Activated T-helper 1 cell treated with anti-CD3 and anti-CD28 coated beads, Interleukin-12 subunit alpha, Interleukin-12 subunit beta, Interleukin-2, Interleukin-4 antibody, amounts not matched to agents 30 ng/mL and 10 ng/mL and 1 ng/mL, durations not matched to agents 14 hours and 24 hours and 36 hours (primary cell): ENCODE data around the gene REXO4. TPM values are rescaled to one million over a fixed set of nuclear protein-coding genes. Genes with fewer than 3 reads are reported as not detected.

Experiments used
- DNase-seq: peaks from one replicate; pipeline ENCODE4 v3.0.0; 2021; ENCODE audit warnings: low spot score
- H3K27ac Mint-ChIP-seq: one replicate; pipeline ENCODE4 v1.8.0; 2021; ENCODE audit warnings: mild to moderate bottlenecking, mixed read lengths
- H3K27me3 Mint-ChIP-seq: one replicate; pipeline ENCODE4 v1.8.0; 2022; ENCODE audit warnings: mild to moderate bottlenecking, moderate library complexity, mixed read lengths; ENCODE audit not compliant: insufficient read depth
- H3K36me3 Mint-ChIP-seq: one replicate; pipeline ENCODE4 v1.8.0; 2021; ENCODE audit warnings: low read depth, mixed read lengths
- H3K4me1 Mint-ChIP-seq: one replicate; pipeline ENCODE4 v1.8.0; 2021; ENCODE audit warnings: low read depth, mixed read lengths
- H3K4me3 Mint-ChIP-seq: one replicate; pipeline ENCODE4 v1.8.0; 2021; ENCODE audit warnings: mild to moderate bottlenecking, moderate library complexity, mixed read lengths
- H3K9me3 Mint-ChIP-seq: one replicate; pipeline ENCODE4 v1.8.0; 2021; ENCODE audit warnings: mixed read lengths
- intact Hi-C: fragments of 100-400 bp; cut with micrococcal nuclease; formaldehyde crosslinking; loops from one replicate; pipeline ENCODE4 v1.15.1; 2024
- total RNA-seq: library from RNA; stranded (reverse); gene quantifications from 2 replicates; pipeline ENCODE4 v1.2.3, GENCODE V29; 2022

REXO4 gene
- 42.5 and 43.8 TPM in 2 replicates for total RNA-seq

- DNase-seq = peak; percentile 86
- H3K27ac Mint-ChIP-seq = peak within 1 kb of the TSS; percentile 86
- H3K27me3 Mint-ChIP-seq = no peaks in the 10 kb centered on the region
- peaks cover 56% of the 10 kb centered on the region for H3K4me1 Mint-ChIP-seq
- H3K4me3 Mint-ChIP-seq = peak within 1 kb of the TSS; percentile 93
- no peaks in the 10 kb centered on the region for H3K9me3 Mint-ChIP-seq
- peaks cover 16% of the 10 kb centered on the region for H3K36me3 Mint-ChIP-seq
- intact Hi-C loops = loop anchor here (1.0 to 5.0 kb wide), 8 partner anchors 10 to 747 kb away; partner anchors contain the start of genes BRD3OS, CACFD1, RNU6ATAC and STKLD1
These were observed at the start of gene REXO4 for GRCh38 chr9:133417541-133418461. Gene REXO4 (minus strand): TSS chr9:133418010. CDS start chr9:133417844, 166 bp downstream.

GRCh38 chr9:133467101-133467500, 49.3 kb upstream of the REXO4 start:
- intact Hi-C loops = no loop called here
- no peaks in the 10 kb centered on the region for H3K36me3 Mint-ChIP-seq
- H3K4me3 Mint-ChIP-seq = no peak overlapping the region
- no peaks in the 10 kb centered on the region for H3K9me3 Mint-ChIP-seq
- DNase-seq = no peak
- peaks cover 4% of the 10 kb centered on the region for H3K27me3 Mint-ChIP-seq
- H3K27ac Mint-ChIP-seq = no peak overlapping the region
- H3K4me1 Mint-ChIP-seq = no peaks in the 10 kb centered on the region

GRCh38 chr9:133465984-133466383, 48.2 kb upstream of the REXO4 start:
- H3K4me1 Mint-ChIP-seq = no peaks in the 10 kb centered on the region
- intact Hi-C loops = no loop called here
- peaks cover 11% of the 10 kb centered on the region for H3K27me3 Mint-ChIP-seq
- H3K4me3 Mint-ChIP-seq = no peak overlapping the region
- no peak for DNase-seq
- H3K9me3 Mint-ChIP-seq = no peaks in the 10 kb centered on the region
- no peaks in the 10 kb centered on the region for H3K36me3 Mint-ChIP-seq
- no peak overlapping the region for H3K27ac Mint-ChIP-seq

- H3K27ac Mint-ChIP-seq = no peak overlapping the region
- no peak overlapping the region for H3K4me3 Mint-ChIP-seq
- H3K27me3 Mint-ChIP-seq = peaks cover 11% of the 10 kb centered on the region
- intact Hi-C loops = no loop called here
- H3K9me3 Mint-ChIP-seq = no peaks in the 10 kb centered on the region
- no peak for DNase-seq
- H3K4me1 Mint-ChIP-seq = no peaks in the 10 kb centered on the region
- H3K36me3 Mint-ChIP-seq = no peaks in the 10 kb centered on the region
These were observed 46.8 kb upstream of the REXO4 start for GRCh38 chr9:133464638-133465037.

GRCh38 chr9:133463864-133464615, 46.2 kb upstream of the REXO4 start:
- Mint-ChIP-seq H3K27ac (no peak overlapping the region), H3K4me1 (no peaks in the 10 kb centered on the region), H3K27me3 (peaks cover 11% of the 10 kb centered on the region), H3K9me3 (no peaks in the 10 kb centered on the region), H3K4me3 (no peak overlapping the region), H3K36me3 (no peaks in the 10 kb centered on the region)
- intact Hi-C loops = no loop called here
- no peak for DNase-seq

GRCh38 chr9:133463234-133463863, 45.5 kb upstream of the REXO4 start:
- Mint-ChIP-seq H3K4me3 (no peak overlapping the region), H3K27ac (no peak overlapping the region), H3K9me3 (no peaks in the 10 kb centered on the region), H3K27me3 (peaks cover 11% of the 10 kb centered on the region), H3K36me3 (no peaks in the 10 kb centered on the region), H3K4me1 (no peaks in the 10 kb centered on the region)
- intact Hi-C loops = no loop called here
- DNase-seq = no peak

- no peak for DNase-seq
- peaks cover 11% of the 10 kb centered on the region for H3K27me3 Mint-ChIP-seq
- intact Hi-C loops = no loop called here
These were observed 44.2 kb upstream of the REXO4 start for GRCh38 chr9:133461975-133462374.

GRCh38 chr9:133460405-133461175, 42.8 kb upstream of the REXO4 start:
- DNase-seq = no peak
- intact Hi-C loops = no loop called here

More at GRCh38 chr9:133461975-133462374, 44.2 kb upstream of the REXO4 start:
- no peaks in the 10 kb centered on the region for H3K36me3 Mint-ChIP-seq
- H3K4me1 Mint-ChIP-seq = no peaks in the 10 kb centered on the region
- H3K27ac Mint-ChIP-seq = no peak overlapping the region
- H3K4me3 Mint-ChIP-seq = no peak overlapping the region
- no peaks in the 10 kb centered on the region for H3K9me3 Mint-ChIP-seq

GRCh38 chr9:133459476-133460404, 41.9 kb upstream of the REXO4 start, which contains the start of gene CACFD1:
Gene CACFD1 (plus strand): TSS chr9:133459978. CDS start chr9:133460067, 89 bp downstream.
- Mint-ChIP-seq H3K9me3 (no peaks in the 10 kb centered on the region), H3K4me1 (no peaks in the 10 kb centered on the region), H3K27ac (peak within 1 kb of the TSS; percentile 77), H3K36me3 (no peaks in the 10 kb centered on the region), H3K27me3 (peaks cover 11% of the 10 kb centered on the region), H3K4me3 (peak within 1 kb of the TSS; percentile 86)
- intact Hi-C loops = loop anchor here (1.0 to 2.0 kb wide), 8 partner anchors 20 to 609 kb away; partner anchors contain the start of genes BRD3, RALGDS, REXO4 and SLC2A6
- peak; percentile 80 for DNase-seq

More at GRCh38 chr9:133460405-133461175, 42.8 kb upstream of the REXO4 start:
- no peaks in the 10 kb centered on the region for H3K4me1 Mint-ChIP-seq
- H3K27me3 Mint-ChIP-seq = peaks cover 11% of the 10 kb centered on the region
- H3K36me3 Mint-ChIP-seq = no peaks in the 10 kb centered on the region
- H3K4me3 Mint-ChIP-seq = peak overlapping the region; percentile 70
- H3K9me3 Mint-ChIP-seq = no peaks in the 10 kb centered on the region
- peak overlapping the region; percentile 19 for H3K27ac Mint-ChIP-seq

- intact Hi-C loops = loop anchor here (1.0 to 2.0 kb wide), 8 partner anchors 21 to 610 kb away; partner anchors contain the start of genes BRD3, RALGDS, REXO4 and SLC2A6
- no peaks in the 10 kb centered on the region for H3K4me1 Mint-ChIP-seq
- no peak overlapping the region for H3K4me3 Mint-ChIP-seq
- H3K27me3 Mint-ChIP-seq = peaks cover 11% of the 10 kb centered on the region
- H3K27ac Mint-ChIP-seq = no peak overlapping the region
- no peak for DNase-seq
- H3K9me3 Mint-ChIP-seq = no peaks in the 10 kb centered on the region
- H3K36me3 Mint-ChIP-seq = no peaks in the 10 kb centered on the region
These were observed 41.0 kb upstream of the REXO4 start for GRCh38 chr9:133458643-133459312.

GRCh38 chr9:133457748-133458147, 39.9 kb upstream of the REXO4 start:
- DNase-seq = no peak
- intact Hi-C loops = loop anchor here (2.0 kb wide), 1 partner anchor 535 kb away; the partner anchor contains the start of gene VAV2
- H3K36me3 Mint-ChIP-seq = no peaks in the 10 kb centered on the region
- H3K9me3 Mint-ChIP-seq = no peaks in the 10 kb centered on the region
- H3K4me3 Mint-ChIP-seq = no peak overlapping the region
- H3K4me1 Mint-ChIP-seq = no peaks in the 10 kb centered on the region
- H3K27ac Mint-ChIP-seq = no peak overlapping the region
- H3K27me3 Mint-ChIP-seq = peaks cover 12% of the 10 kb centered on the region
